Neuronal stem cell (in vitro differentiated cells): ENCODE data around the gene CXCL5.
"Not testable (repeated sequence)": the region's sequence is repeated elsewhere in the genome, so short reads cannot be mapped to it uniquely, and the experiment has no call there.

ENCODE experiments used
- DNase-seq: peaks from one replicate; pipeline ENCODE4 v3.0.0-alpha.2; 2013; ENCODE audit warnings: low spot score
- H2AFZ ChIP-seq: one replicate; pipeline ENCODE4 v1.6.1; 2013; ENCODE audit warnings: mild to moderate bottlenecking, low read length, inconsistent platforms
- H2AK5ac ChIP-seq: 2 replicates; pipeline ENCODE4 v1.6.1; 2013; ENCODE audit warnings: low read depth, mild to moderate bottlenecking, inconsistent platforms, low read length, moderate library complexity, mixed read lengths
- H2BK120ac ChIP-seq: 2 replicates; pipeline ENCODE4 v1.6.1; 2013; ENCODE audit warnings: low read depth, mild to moderate bottlenecking, inconsistent platforms, low read length, moderate library complexity, mixed read lengths
- H2BK12ac ChIP-seq: one replicate; pipeline ENCODE4 v1.6.1; 2013; ENCODE audit warnings: low read length, inconsistent platforms
- H2BK15ac ChIP-seq: 2 replicates; pipeline ENCODE4 v1.6.1; 2013; ENCODE audit warnings: mild to moderate bottlenecking, low read length, inconsistent platforms, mixed read lengths
- H2BK5ac ChIP-seq: one replicate; pipeline ENCODE4 v1.6.1; 2013; ENCODE audit warnings: inconsistent platforms, mild to moderate bottlenecking, low read length, moderate library complexity
- H3K14ac ChIP-seq: one replicate; pipeline ENCODE4 v1.6.1; 2013; ENCODE audit warnings: low read length, inconsistent platforms
- H3K18ac ChIP-seq: 2 replicates; pipeline ENCODE4 v1.6.1; 2013; ENCODE audit warnings: low read length, inconsistent platforms
- H3K23ac ChIP-seq: 2 replicates; pipeline ENCODE4 v1.6.1; 2013; ENCODE audit warnings: low read depth, mild to moderate bottlenecking, mixed read lengths, low read length, inconsistent platforms; ENCODE audit not compliant: poor library complexity
- H3K27ac ChIP-seq: replicated peaks from 3 replicates; pipeline ENCODE4 v1.5.1; 2013; ENCODE audit warnings: low read length, inconsistent platforms
- H3K27me3 ChIP-seq, 3 experiments: 2 replicates each; pipeline ENCODE4 v1.6.1; 2013; ENCODE audit warnings: low read length in 3 of 3, mild to moderate bottlenecking in 2 of 3, inconsistent platforms in 1 of 3, low read depth in 1 of 3, mixed read lengths in 1 of 3, moderate library complexity in 1 of 3; ENCODE audit not compliant: control insufficient read depth in 3 of 3, insufficient read depth in 3 of 3
- H3K36me3 ChIP-seq, 2 donors: replicated peaks in 1 of 2; 2 replicates each; pipeline ENCODE4 v1.6.1; 2013; ENCODE audit warnings: low read length in 2 of 2; ENCODE audit not compliant: control insufficient read depth in 2 of 2, insufficient read depth in 2 of 2
- H3K4ac ChIP-seq: 2 replicates; pipeline ENCODE4 v1.6.1; 2013; ENCODE audit warnings: inconsistent platforms, mild to moderate bottlenecking, low read length, moderate library complexity
- H3K4me1 ChIP-seq, 2 donors: 1 replicate in 1 of 2; 2 replicates in 1 of 2; pipeline ENCODE4 v1.6.1; 2013; ENCODE audit warnings: low read length in 2 of 2, low read depth in 1 of 2; ENCODE audit not compliant: control insufficient read depth in 2 of 2, insufficient read depth in 1 of 2
- H3K4me2 ChIP-seq: one replicate; pipeline ENCODE4 v1.6.1; 2013; ENCODE audit warnings: mild to moderate bottlenecking, low read length, inconsistent platforms; ENCODE audit not compliant: insufficient read depth, poor library complexity, severe bottlenecking
- H3K4me3 ChIP-seq, 2 donors: 2 replicates each; pipeline ENCODE4 v1.5.1; 2013; ENCODE audit warnings: low read length in 2 of 2, mild to moderate bottlenecking in 2 of 2, inconsistent platforms in 1 of 2, moderate library complexity in 1 of 2
- H3K79me1 ChIP-seq: one replicate; pipeline ENCODE4 v1.6.1; 2013; ENCODE audit warnings: low read depth, mild to moderate bottlenecking, inconsistent platforms, low read length, moderate library complexity
- H3K9ac ChIP-seq: one replicate; pipeline ENCODE4 v1.6.1; 2013; ENCODE audit warnings: mild to moderate bottlenecking, low read depth, low read length, inconsistent platforms; ENCODE audit not compliant: poor library complexity
- H3K9me3 ChIP-seq, 2 donors: replicated peaks in 1 of 2; 2 replicates each; pipeline versions ENCODE3 to v1.6.1; 2013; ENCODE audit warnings: low read length in 2 of 2, mild to moderate bottlenecking in 2 of 2, inconsistent platforms in 1 of 2, low read depth in 1 of 2, mixed read lengths in 1 of 2, moderate library complexity in 1 of 2; ENCODE audit not compliant: control insufficient read depth in 2 of 2, insufficient read depth in 1 of 2
- H4K8ac ChIP-seq: one replicate; pipeline ENCODE4 v1.6.1; 2013; ENCODE audit warnings: low read depth, mild to moderate bottlenecking, inconsistent platforms, low read length, moderate library complexity
- H4K91ac ChIP-seq: one replicate; pipeline ENCODE4 v1.6.1; 2013; ENCODE audit warnings: low read length, low read depth, mild to moderate bottlenecking, inconsistent platforms; ENCODE audit not compliant: poor library complexity
- WGBS, 2 donors: extraction: QIAGEN DNeasy Blood & Tissue Kit; methylation state at CpG; one replicate each; pipeline ENCODE4 v1.1.7; 2013; ENCODE audit warnings: missing lambda C conversion rate in 2 of 2, mixed read lengths in 1 of 2; ENCODE audit not compliant: insufficient read length in 2 of 2, insufficient replicate concordance in 1 of 2; ENCODE audit errors: extremely low coverage in 2 of 2; 5-methylcytosine and 5-hydroxymethylcytosine counted together

Gene CXCL5

DNA sequence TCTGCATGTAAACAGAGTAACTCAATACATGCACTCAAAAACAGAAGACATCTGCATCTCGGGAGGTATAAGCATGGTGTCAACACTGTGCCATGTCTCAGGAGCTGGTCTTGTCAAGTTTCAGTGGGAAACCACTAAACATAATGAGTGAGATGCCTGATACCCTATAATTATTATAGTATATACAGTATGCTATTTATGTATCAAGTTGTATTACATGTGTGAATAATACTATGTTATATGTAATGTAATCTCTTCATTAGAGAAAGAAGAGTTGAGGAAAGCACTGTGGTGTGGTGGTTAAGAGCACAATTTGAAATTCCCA, 13.0 kb downstream of the CXCL5 start:
- no peak overlapping the region for H4K8ac ChIP-seq
- no peaks in the 10 kb centered on the region for H3K79me1 ChIP-seq
- H3K4me2 ChIP-seq = no peak overlapping the region
- no peak overlapping the region for H3K18ac ChIP-seq
- no peak overlapping the region for H2AK5ac ChIP-seq
- H3K36me3 ChIP-seq = no peaks in the 10 kb centered on the region
- no peak overlapping the region for H3K4ac ChIP-seq
- no peak overlapping the region for H3K4me3 ChIP-seq
- no peak overlapping the region for H3K14ac ChIP-seq
- no peak overlapping the region for H4K91ac ChIP-seq
- no peak overlapping the region for H2BK12ac ChIP-seq
- no peak overlapping the region for H2BK120ac ChIP-seq
- no peak for DNase-seq
- H3K4me1 ChIP-seq = no peaks in the 10 kb centered on the region
- H3K9ac ChIP-seq = no peak overlapping the region
- H2AFZ ChIP-seq = no peak overlapping the region
- no peak overlapping the region for H2BK5ac ChIP-seq
- no peaks in the 10 kb centered on the region for H3K27me3 ChIP-seq
- H2BK15ac ChIP-seq = no peak overlapping the region
- no peak overlapping the region for H3K27ac ChIP-seq
- no peaks in the 10 kb centered on the region for H3K9me3 ChIP-seq
- no peak overlapping the region for H3K23ac ChIP-seq
- no CpG with 5 or more reads among the region's 1 CpG for WGBS, 2 donors

GRCh38 chr4:73984736-73985527, 13.5 kb downstream of the CXCL5 start:
- Histone ChIP-seq H3K9ac (no peak overlapping the region), H2AK5ac (no peak overlapping the region), H3K23ac (no peak overlapping the region), H3K27me3 (no peaks in the 10 kb centered on the region), H3K14ac (no peak overlapping the region), H2BK120ac (no peak overlapping the region), H3K9me3 (no peaks in the 10 kb centered on the region), H3K79me1 (no peaks in the 10 kb centered on the region), H2BK5ac (no peak overlapping the region), H3K36me3 (no peaks in the 10 kb centered on the region), H2BK12ac (no peak overlapping the region), H4K8ac (no peak overlapping the region), H2AFZ (no peak overlapping the region), H3K4me2 (no peak overlapping the region), H3K4me3 (no peak overlapping the region), H3K4me1 (no peaks in the 10 kb centered on the region), H2BK15ac (no peak overlapping the region), H3K4ac (no peak overlapping the region), H3K18ac (no peak overlapping the region), H4K91ac (no peak overlapping the region), H3K27ac (no peak overlapping the region)
- no peak for DNase-seq
- WGBS, 2 donors = 100% methylated on average over 1 of the region's 4 CpGs; no CpG with 5 or more reads in 1 of the 2 donors

- not testable (repeated sequence) for H3K4me3 ChIP-seq, H2BK12ac ChIP-seq
- WGBS, 2 donors = no CpG with 5 or more reads among the region's 7 CpGs
Measured at GRCh38 chr4:73981175-73981574, 17.3 kb downstream of the CXCL5 start.

GRCh38 chr4:73979407-73979957, 19.0 kb downstream of the CXCL5 start:
- Histone ChIP-seq H2BK12ac (no peak overlapping the region), H3K4me1 (peaks cover 0 to 1% of the 10 kb centered on the region in 2 donors), H3K18ac (no peak overlapping the region), H2AK5ac (no peak overlapping the region), H3K4ac (no peak overlapping the region), H3K14ac (no peak overlapping the region), H3K27me3 (no peaks in the 10 kb centered on the region), H4K8ac (no peak overlapping the region), H4K91ac (no peak overlapping the region), H3K9ac (no peak overlapping the region), H3K4me2 (no peak overlapping the region), H3K23ac (no peak overlapping the region), H3K4me3 (no peak overlapping the region), H3K27ac (no peak overlapping the region), H3K36me3 (no peaks in the 10 kb centered on the region), H2BK120ac (no peak overlapping the region), H3K9me3 (no peaks in the 10 kb centered on the region), H2AFZ (peak overlapping the region; percentile 6), H2BK15ac (no peak overlapping the region), H3K79me1 (no peaks in the 10 kb centered on the region), H2BK5ac (no peak overlapping the region)
- no CpG with 5 or more reads among the region's 3 CpGs for WGBS, 2 donors
- DNase-seq = no peak

More at GRCh38 chr4:73981175-73981574, 17.3 kb downstream of the CXCL5 start:
- not testable (repeated sequence) for H3K23ac ChIP-seq, H3K18ac ChIP-seq, H3K14ac ChIP-seq, H3K79me1 ChIP-seq, H3K9me3 ChIP-seq, H2BK5ac ChIP-seq, H3K27ac ChIP-seq, H2AFZ ChIP-seq, H3K4ac ChIP-seq, H2AK5ac ChIP-seq, H3K27me3 ChIP-seq, H4K8ac ChIP-seq, H2BK15ac ChIP-seq, H3K4me1 ChIP-seq, H3K9ac ChIP-seq, H3K4me2 ChIP-seq, H4K91ac ChIP-seq, H3K36me3 ChIP-seq, DNase-seq, H2BK120ac ChIP-seq
